ENCODE data around the gene RAB11FIP4.

DNA sequence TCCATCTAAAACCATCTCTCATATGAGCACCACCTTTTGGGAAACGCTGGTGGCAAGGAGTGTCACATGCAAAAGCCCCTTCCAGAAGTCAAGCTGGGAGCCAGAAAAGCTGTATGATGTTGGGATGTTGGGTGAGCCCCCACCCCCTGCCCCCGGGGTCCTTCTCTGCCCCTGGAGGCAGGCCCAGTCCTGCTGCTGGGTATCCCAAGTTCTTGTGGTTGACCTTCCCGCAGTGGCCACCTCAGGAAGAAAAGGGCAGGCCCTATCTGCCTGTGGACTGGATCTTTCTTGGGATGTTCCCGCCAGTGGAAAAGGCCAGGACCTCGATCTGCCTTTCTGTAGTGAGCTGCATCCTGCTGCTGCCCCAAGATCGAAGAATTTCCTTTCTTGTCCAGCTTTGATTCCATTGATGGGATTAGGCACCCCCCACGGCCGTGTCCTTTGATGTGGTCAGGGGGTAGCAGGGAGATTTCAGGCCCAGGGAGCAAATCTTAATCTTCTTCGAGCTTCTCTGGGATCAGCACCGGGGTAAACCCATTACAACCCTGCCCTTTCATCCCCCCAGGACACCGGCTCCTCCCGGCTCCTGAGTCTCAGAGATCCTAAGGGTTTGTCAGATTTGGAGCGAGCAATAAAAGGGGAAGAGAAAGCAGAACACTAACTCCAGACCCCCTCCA, 165.6 kb downstream of the RAB11FIP4 start:
- TF ChIP-seq CTCF (IDR thresholded peaks at IDR 0.05) (no peak), POLR2A (IDR thresholded peaks at IDR 0.05) (no peak), POLR2AphosphoS5 (IDR thresholded peaks at IDR 0.05) (no peak)

Data from breast epithelium (tissue), 3 donors.